Muscle of back (tissue), 10 donors: Measurements from ENCODE around the gene ANGEL1. TPM values are rescaled to one million over a fixed set of nuclear protein-coding genes. Genes with fewer than 3 reads are reported as not detected.

Experiments
- polyA plus RNA-seq, 10 donors: library from polyadenylated mRNA; unstranded; fragments of 120-200 nt; gene quantifications; one replicate each; pipeline ENCODE4 v1.2.1, GENCODE V29; 2013; ENCODE audit not compliant: insufficient read length in 10 of 10

Gene ANGEL1
- polyA plus RNA-seq, 10 donors, result 11.9 to 25.7 (median 18.6) TPM

Other genes starting within 250 kb of the ANGEL1 start
- 10 to 100 TPM; 45.4 to 65.4 (median 49.4) TPM for gene VASH1, start 51.4 kb downstream of the ANGEL1 start, polyA plus RNA-seq
- gene LRRC74A, start 13.5 kb upstream of the ANGEL1 start, polyA plus RNA-seq, result under 1 TPM in 3 of 10 donors, not detected in 7; 0.08 to 0.27 (median 0.15) TPM
- gene IRF2BPL, start 215.8 kb upstream of the ANGEL1 start, polyA plus RNA-seq, result 10 to 100 TPM; 16.9 to 31.0 (median 20.7) TPM